HG02885 (cell line): Measurements from ENCODE around the gene ACAN.

Experiments used
- ATAC-seq: cut with Tn5 transposase; IDR thresholded peaks from one replicate; pipeline ENCODE4 v1.9.1; 2021; ENCODE audit warnings: mild to moderate bottlenecking; ENCODE audit not compliant: unreplicated experiment, poor library complexity

ACAN gene

GRCh38 chr15:88803241-88803919, at the start of gene ACAN:
ACAN (plus strand) TSS chr15:88803436; CDS start chr15:88836207, 32,771 bp downstream.
- ATAC-seq: no peak

GRCh38 chr15:88756521-88756920, 46.7 kb upstream of the ACAN start:
- ATAC-seq: no peak

- no peak for ATAC-seq
These were observed 46.3 kb upstream of the ACAN start for GRCh38 chr15:88756921-88757320.

- no peak for ATAC-seq
These were observed 43.4 kb upstream of the ACAN start for GRCh38 chr15:88759872-88760271.

- ATAC-seq: no peak
These were observed 38.8 kb upstream of the ACAN start for GRCh38 chr15:88764448-88764847.

- no peak for ATAC-seq
These were observed 38.0 kb upstream of the ACAN start for GRCh38 chr15:88765212-88765611.

GRCh38 chr15:88769161-88769971, 33.9 kb upstream of the ACAN start:
- no peak for ATAC-seq

- no peak for ATAC-seq
These were observed 27.5 kb upstream of the ACAN start for GRCh38 chr15:88775776-88776175.

GRCh38 chr15:88776646-88777045, 26.6 kb upstream of the ACAN start:
- no peak for ATAC-seq

GRCh38 chr15:88779944-88780343, 23.3 kb upstream of the ACAN start:
- no peak for ATAC-seq

- ATAC-seq: no peak
These were observed 20.8 kb upstream of the ACAN start for GRCh38 chr15:88782465-88782864.

- ATAC-seq: no peak
These were observed 18.0 kb upstream of the ACAN start for GRCh38 chr15:88785217-88785616.

- no peak for ATAC-seq
These were observed 15.2 kb upstream of the ACAN start for GRCh38 chr15:88788036-88788435.

GRCh38 chr15:88788816-88789215, 14.4 kb upstream of the ACAN start:
- no peak for ATAC-seq

GRCh38 chr15:88790486-88790885, 12.8 kb upstream of the ACAN start:
- no peak for ATAC-seq

GRCh38 chr15:88791637-88792036, 11.6 kb upstream of the ACAN start:
- ATAC-seq: no peak

GRCh38 chr15:88792342-88793282, 10.6 kb upstream of the ACAN start:
- no peak for ATAC-seq

- no peak for ATAC-seq
These were observed 9.2 kb upstream of the ACAN start for GRCh38 chr15:88794001-88794400.

- ATAC-seq: no peak
These were observed 5.4 kb upstream of the ACAN start for GRCh38 chr15:88797663-88798339.

GRCh38 chr15:88799341-88799740, 3.9 kb upstream of the ACAN start:
- ATAC-seq: no peak
